ENCODE data around the gene SUMO3. TPM values are rescaled to one million over a fixed set of nuclear protein-coding genes. Genes with fewer than 3 reads are reported as not detected.

Gene SUMO3
- total and polyA plus RNA-seq, 2 donors (not counting 3 experiments of a cell fraction or from before 2014, with no cell fraction given), result 102 to 123 TPM

DNA sequence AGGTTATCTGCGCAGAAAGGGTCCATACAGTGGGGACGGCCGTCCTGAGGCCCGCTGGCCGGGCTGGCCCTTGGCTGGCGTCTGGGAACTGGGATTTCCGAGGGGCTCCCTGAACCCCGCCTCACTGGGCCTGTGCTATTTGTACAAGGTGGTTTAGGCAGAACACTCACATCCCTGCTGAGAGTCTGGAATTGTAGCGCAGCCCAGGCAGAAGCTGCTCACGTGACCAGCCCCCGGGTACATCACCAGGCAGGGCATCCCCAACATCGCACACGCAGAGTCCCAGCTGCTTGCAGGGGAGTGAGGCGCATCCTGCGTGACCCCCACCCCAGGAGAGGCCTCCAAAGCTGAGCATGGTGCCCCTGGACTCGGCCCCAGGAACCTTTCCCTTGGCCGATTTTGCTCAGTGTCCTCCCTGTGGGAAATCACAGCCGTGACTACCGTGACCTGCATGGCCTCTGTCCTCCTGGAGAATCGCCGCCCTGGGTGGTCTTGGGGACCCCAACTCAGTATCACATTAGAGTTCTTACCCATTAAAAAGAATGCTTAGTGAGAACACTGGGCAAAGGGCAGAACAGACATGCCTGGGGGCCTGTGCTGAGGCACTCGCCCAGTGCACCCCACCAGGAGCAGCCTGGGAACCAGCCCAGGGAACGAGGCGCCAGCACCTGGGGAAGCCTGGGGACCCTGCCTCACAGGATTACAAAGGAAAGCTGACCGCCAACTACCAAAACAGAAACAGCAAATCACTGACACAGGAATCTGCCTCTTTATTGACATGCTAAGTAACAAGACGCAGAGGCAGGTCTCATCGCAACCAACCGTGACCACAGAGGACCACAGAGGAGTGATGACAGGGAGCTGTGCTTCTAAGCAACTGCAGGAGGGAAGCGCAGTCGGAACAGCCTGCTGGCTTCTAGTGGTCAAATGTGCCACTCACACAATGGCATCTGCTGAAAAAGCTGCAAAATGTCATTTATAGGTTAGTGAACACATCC lies 49.7 kb downstream of the SUMO3 start:
- no peak for FAIRE-seq
- dilution Hi-C loops (cut with MboI; ENCODE audit: extremely low pct_ligation_motif_present, low sequenced_read_pairs), result no loop called here
- no peaks in the 10 kb centered on the region for H3K9me3 ChIP-seq (replicated peaks; ENCODE audit: control insufficient read depth, insufficient read depth, low read length)
- ChIA-PET POLR2A (no interaction called here), CTCF (interaction anchor here (0.7 to 1.8 kb wide), 3 partner anchors 13 to 26 kb away, joined by 3 to 5 read pairs (median 4); no protein-coding TSS in a partner anchor)
- no peak overlapping the region for H2AFZ ChIP-seq (ENCODE audit: low read depth, low read length)
- DNase-seq (ENCODE audit: low read depth, low spot score), result no peak
- intact Hi-C loops (cut with micrococcal nuclease), result no loop called here
- peaks cover 7 to 20% of the 10 kb centered on the region in 2 experiments for H3K36me3 ChIP-seq (ENCODE audit: control insufficient read depth in 2 of 2, extremely low read depth in 1 of 2, insufficient read depth in 2 of 2, low read length in 2 of 2)
- H3K27ac ChIP-seq (ENCODE audit: insufficient read depth, low read depth, low read length), result no peak overlapping the region
- H3K9ac ChIP-seq (replicated peaks; ENCODE audit: extremely low read depth, insufficient read depth, low read length), result no peak overlapping the region
- no peaks in the 10 kb centered on the region for H4K20me1 ChIP-seq (replicated peaks; ENCODE audit: control insufficient read depth, extremely low read depth, insufficient read depth, low read length)
- no peaks in the 10 kb centered on the region for H3K27me3 ChIP-seq (ENCODE audit: control insufficient read depth in 2 of 2, insufficient read depth in 2 of 2, low read length in 2 of 2)
- no TSS peak for BruUV-seq (replicated peaks)
- peaks cover 5% of the 10 kb centered on the region for H3K4me1 ChIP-seq (ENCODE audit: control insufficient read depth, extremely low read depth, insufficient read depth, low read length)
- H3K4me2 ChIP-seq (ENCODE audit: insufficient read depth, low read length), result no peak overlapping the region
- no peaks in the 10 kb centered on the region for H3K79me2 ChIP-seq (ENCODE audit: control insufficient read depth, insufficient read depth, low read length)
- H3K9me1 ChIP-seq (replicated peaks; ENCODE audit: control insufficient read depth, extremely low read depth, insufficient read depth, low read length), result no peaks in the 10 kb centered on the region
- TF ChIP-seq MYC (IDR thresholded peaks at IDR 0.05; ENCODE audit: low read depth, low read length) (no peak), EZH2 (IDR thresholded peaks at IDR 0.05; ENCODE audit: borderline replicate concordance, low read depth, low read length, severe bottlenecking) (no peak), MAX (IDR thresholded peaks at IDR 0.05; ENCODE audit: insufficient read depth, insufficient read length) (no peak), GATA2 (IDR thresholded peaks at IDR 0.05; ENCODE audit: insufficient read depth, insufficient read length, low read depth, low read length) (no peak), POLR2A (IDR thresholded peaks at IDR 0.05; ENCODE audit: low read depth, low read length) (no peak), POLR2AphosphoS5 (IDR thresholded peaks at IDR 0.05; ENCODE audit: insufficient read depth, low read depth, low read length) (peak; percentile 0), FOS (IDR thresholded peaks at IDR 0.05; ENCODE audit: borderline replicate concordance, insufficient read depth, low read length) (no peak)
- H3K4me3 ChIP-seq (replicated peaks in 1 of 3; ENCODE audit: insufficient read depth in 1 of 3, low read depth in 1 of 3, low read length in 3 of 3), result no peak overlapping the region

Data from endothelial cell of umbilical vein (primary cell).